HepG2 (cell line): ENCODE results near the gene GPATCH4. TPM values are rescaled to one million over a fixed set of nuclear protein-coding genes. Genes with fewer than 3 reads are reported as not detected.
"Not testable (repeated sequence)": the region's sequence is repeated elsewhere in the genome, so short reads cannot be mapped to it uniquely, and the experiment has no call there.

Source experiments
- ATAC-seq: fragments of 200-7000 bp; cut with Tn5 transposase; 3 replicates; pipeline ENCODE4 v1.9.1; 2020; ENCODE audit warnings: mild to moderate bottlenecking, moderate library complexity
- BruUV-seq: library from RNA; stranded (reverse); fragments of 400-500 nt; replicated peaks from 2 replicates; lab custom pipeline; 2021; lab: Mats Ljungman, UMichigan
- CTCF ChIA-PET: fragments of 300-600 bp; formaldehyde crosslinking; extraction: SDS; loops from one replicate; lab custom pipeline; 2021; ENCODE audit warnings: low total read pairs, inconsistent platforms, low intra/inter-chr PET ratio; lab: Yijun Ruan, JAX
- POLR2A ChIA-PET: fragments of 350-600 bp; sonication (Branson Sonifier 250); formaldehyde crosslinking; loops from one replicate; lab custom pipeline; 2020; ENCODE audit warnings: antibody characterized with exemption, inconsistent platforms; lab: Yijun Ruan, JAX
- DNase-seq: peaks from one replicate; pipeline ENCODE4 v3.0.0-alpha.2; 2015; ENCODE audit warnings: low spot score
- FAIRE-seq: peaks from 3 replicates; lab custom pipeline; 2011; peaks lifted over from hg19 to GRCh38; lab: Jason Lieb, UNC
- H2AFZ ChIP-seq: one replicate; pipeline ENCODE4 v1.6.1; 2011; ENCODE audit warnings: low read length, inconsistent platforms
- H3K27ac ChIP-seq: fragments of 300-600 bp; 3 replicates; pipeline ENCODE4 v1.8.0; 2011; ENCODE audit warnings: mixed run types, mild to moderate bottlenecking, mixed read lengths, low read length, inconsistent platforms; ENCODE audit not compliant: insufficient read depth; ENCODE audit errors: extremely low read length
- H3K27me3 ChIP-seq, 2 experiments: fragments of 200-600 bp in 1 of 2; 2 replicates in 1 of 2; 3 replicates in 1 of 2; pipeline versions ENCODE4 v1.6.0 to v1.8.0; 2011; ENCODE audit warnings: low read length in 2 of 2, mild to moderate bottlenecking in 2 of 2, moderate library complexity in 2 of 2, inconsistent platforms in 1 of 2; ENCODE audit not compliant: insufficient read depth in 2 of 2, control insufficient read depth in 1 of 2
- H3K36me3 ChIP-seq, 2 experiments: fragments of 200-600 bp in 1 of 2; replicated peaks in 1 of 2; 2 replicates in 1 of 2; 3 replicates in 1 of 2; pipeline versions ENCODE4 v1.5.1 to v1.8.0; 2011; ENCODE audit warnings: low read length in 2 of 2, inconsistent platforms in 1 of 2; ENCODE audit not compliant: insufficient read depth in 2 of 2, control insufficient read depth in 1 of 2
- H3K4me1 ChIP-seq: 2 replicates; pipeline ENCODE4 v1.5.1; 2012; ENCODE audit warnings: low read length, inconsistent platforms; ENCODE audit not compliant: insufficient read depth
- H3K4me2 ChIP-seq: 2 replicates; pipeline ENCODE4 v1.6.0; 2011; ENCODE audit warnings: low read depth, low read length, inconsistent platforms
- H3K4me3 ChIP-seq, 3 experiments: fragments of 200-600 bp in 1 of 3; sonication (generic), shearing (Covaris generic) in 1 of 3; replicated peaks in 1 of 3; 2 replicates each; pipeline ENCODE4 v1.5.1; 2011 to 2016; ENCODE audit warnings: low read length in 3 of 3, inconsistent platforms in 2 of 3, low read depth in 2 of 3, mild to moderate bottlenecking in 2 of 3, control low read depth in 1 of 3, mixed read lengths in 1 of 3; ENCODE audit not compliant: insufficient read depth in 1 of 3
- H3K79me2 ChIP-seq: one replicate; pipeline ENCODE4 v1.6.1; 2011; ENCODE audit warnings: low read length, inconsistent platforms; ENCODE audit not compliant: insufficient read depth
- H3K9ac ChIP-seq: 2 replicates; pipeline ENCODE4 v1.6.0; 2011; ENCODE audit warnings: mild to moderate bottlenecking, low read depth, low read length, inconsistent platforms; ENCODE audit not compliant: insufficient read depth
- H3K9me3 ChIP-seq: 2 replicates; pipeline ENCODE4 v1.5.1; 2012; ENCODE audit warnings: mild to moderate bottlenecking, low read length
- H4K20me1 ChIP-seq: 2 replicates; pipeline ENCODE4 v1.6.0; 2011; ENCODE audit warnings: inconsistent platforms, mild to moderate bottlenecking, low read length, moderate library complexity; ENCODE audit not compliant: insufficient read depth
- CAMTA2 ChIP-seq: sonication (generic); formaldehyde crosslinking; IDR thresholded peaks from 2 replicates; pipeline ENCODE4 v1.4.0; 2020; ENCODE audit warnings: mild to moderate bottlenecking, missing genetic modification reagents, borderline replicate concordance
- EHMT2 ChIP-seq: fragments of 200-600 bp; sonication (generic); IDR thresholded peaks from 2 replicates; pipeline ENCODE4 v1.7.0; 2017; ENCODE audit warnings: antibody characterized with exemption, low read depth, low read length, borderline replicate concordance
- HNRNPLL ChIP-seq: fragments of 200-400 bp; formaldehyde crosslinking; IDR thresholded peaks from 2 replicates; pipeline ENCODE4 v1.6.1; 2017; ENCODE audit warnings: mild to moderate bottlenecking, low read depth, low read length; ENCODE audit not compliant: poor library complexity, severe bottlenecking
- ZMYM4 ChIP-seq: sonication (generic); formaldehyde crosslinking; IDR thresholded peaks from 2 replicates; pipeline ENCODE4 v1.8.1; 2023; ENCODE audit warnings: mild to moderate bottlenecking, missing genetic modification reagents
- ZNF121 ChIP-seq: sonication (generic); formaldehyde crosslinking; IDR thresholded peaks from 2 replicates; pipeline ENCODE4 v1.5.0; 2020; ENCODE audit warnings: mild to moderate bottlenecking, missing genetic modification reagents
- WGBS: methylation state at CpG from one replicate; pipeline ENCODE4 v1.1.6; 2017; ENCODE audit warnings: low lambda C conversion rate; 5-methylcytosine and 5-hydroxymethylcytosine counted together
- in situ Hi-C: cut with HindIII; loops from 2 replicates; pipeline ENCODE4 v1.10.0; 2017; ENCODE audit warnings: low pct_unique_long_range_greater_than_20kb; ENCODE audit not compliant: extremely low pct_ligation_motif_present
- intact Hi-C: fragments of 100-400 bp; cut with micrococcal nuclease; formaldehyde crosslinking; loops from one replicate; pipeline ENCODE4 v1.10.0; 2022; ENCODE audit not compliant: unreplicated experiment
- polyA plus RNA-seq, 8 experiments: library from polyadenylated mRNA; depleted of rRNA in 3 of 8; stranded (reverse) in 7 of 8; unstranded in 1 of 8; fragments of >200 nt; fragmentation: Illumina TruSeq in 4 of 8; extraction: Trizol in 4 of 8; gene quantifications; 2 replicates each; pipeline versions ENCODE4 v1.2.1 to v1.2.3, GENCODE V29; 2011 to 2016; ENCODE audit warnings: low read depth in 4 of 8, missing spikeins in 1 of 8, mixed read lengths in 1 of 8; ENCODE audit not compliant: insufficient read depth in 1 of 8
- total RNA-seq, 5 experiments: library from RNA; depleted of rRNA; stranded (reverse); fragments of >200 nt; fragmentation: Illumina TruSeq; extraction: Trizol; gene quantifications; 2 replicates each; pipeline ENCODE4 v1.2.3, GENCODE V29; 2016; ENCODE audit warnings: low read depth in 1 of 5
- TF ChIP-seq, protein P1 (sequence below): sonication (generic); formaldehyde crosslinking; IDR thresholded peaks from 2 replicates; pipeline ENCODE4 v1.8.1; 2023; ENCODE audit warnings: mild to moderate bottlenecking, missing genetic modification reagents, borderline replicate concordance

Gene GPATCH4
- total and polyA plus RNA-seq, 2 of the 13 experiments (the other 11 are each of a cell fraction or from before 2014, with no cell fraction given), result 19.2 to 37.9 TPM

DNA sequence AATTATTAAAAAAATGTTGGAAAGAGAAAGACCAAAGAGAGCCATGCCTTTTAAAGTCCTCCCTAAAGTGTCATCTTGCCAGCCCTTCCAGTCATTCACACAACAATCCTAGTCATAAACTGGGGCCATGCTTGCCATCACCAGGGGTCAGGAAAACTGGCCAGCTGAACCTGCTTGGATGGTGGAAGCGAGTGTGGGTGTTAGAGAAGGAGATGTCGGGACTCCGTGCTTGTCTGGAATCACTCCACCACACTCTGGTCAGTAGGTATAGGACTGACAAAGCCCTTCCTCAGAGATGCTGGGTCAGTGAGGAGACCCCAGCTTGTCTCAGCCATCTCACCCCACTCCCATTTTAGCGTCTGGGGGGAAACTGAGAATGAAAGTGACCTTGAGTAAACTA is 14.7 kb upstream of the GPATCH4 start:
- DNase-seq, result no peak
- Histone ChIP-seq H3K27me3 (peaks cover 3 to 19% of the 10 kb centered on the region in 2 experiments; a peak in 4 of 5 replicates), H3K27ac (no peak overlapping the region), H3K4me2 (peak overlapping the region; percentile 64), H3K4me1 (peaks cover 39% of the 10 kb centered on the region), H3K4me3 (peak overlapping the region in 1 of 3 experiments; percentile 18; a peak in 1 of 6 replicates), H3K9ac (no peak overlapping the region), H3K79me2 (no peaks in the 10 kb centered on the region), H4K20me1 (no peaks in the 10 kb centered on the region), H3K36me3 (no peaks in the 10 kb centered on the region), H2AFZ (no peak overlapping the region), H3K9me3 (no peaks in the 10 kb centered on the region)
- WGBS, result 17% methylated on average over 4 of the region's 4 CpGs
- BruUV-seq, result no TSS peak
- TF ChIP-seq ZNF121 (peak; percentile 53), ZMYM4 (CRISPR knock-in tag) (no peak)
- peak; percentile 46 for ATAC-seq
- in situ Hi-C loops, result no loop called here
- ChIA-PET CTCF (interaction anchor here (1.2 kb wide), 1 partner anchor 12 kb away, joined by 3 read pairs; no protein-coding TSS in a partner anchor), POLR2A (no interaction called here)
- no peak for FAIRE-seq
- intact Hi-C loops, result no loop called here

- 26% methylated on average over 3 of the region's 3 CpGs for WGBS
- H3K27me3 ChIP-seq, result peaks cover 2 to 4% of the 10 kb centered on the region in 2 experiments; a peak in 2 of 5 replicates
- in situ Hi-C loops, result no loop called here
- H3K4me3 ChIP-seq, result no peak overlapping the region
- intact Hi-C loops, result no loop called here
- no peaks in the 10 kb centered on the region for H4K20me1 ChIP-seq
- no peak for TF ChIP-seq CAMTA2 (CRISPR knock-in tag)
- TF ChIP-seq EHMT2, result no peak
- TF ChIP-seq, protein P1, sequence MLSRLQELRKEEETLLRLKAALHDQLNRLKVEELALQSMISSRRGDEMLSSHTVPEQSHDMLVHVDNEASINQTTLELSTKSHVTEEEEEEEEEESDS (CRISPR knock-in tag), result no peak
- TF ChIP-seq HNRNPLL, result no peak
- TF ChIP-seq, all 625 proteins: peak for 0
- H3K9ac ChIP-seq, result no peak overlapping the region
- no peak overlapping the region for H2AFZ ChIP-seq
- DNase-seq (no peak), ATAC-seq (no peak), FAIRE-seq (no peak)
- CTCF ChIA-PET, result no interaction called here
- H3K4me1 ChIP-seq, result peaks cover 49% of the 10 kb centered on the region
- no peak overlapping the region for H3K27ac ChIP-seq
- POLR2A ChIA-PET, result interaction anchor here (1.5 kb wide), 1 partner anchor 21 kb away, joined by 3 read pairs; no protein-coding TSS in a partner anchor
- no peak overlapping the region for H3K4me2 ChIP-seq
- no peaks in the 10 kb centered on the region for H3K9me3 ChIP-seq
- H3K36me3 ChIP-seq, result no peaks in the 10 kb centered on the region
- no TSS peak for BruUV-seq
- no peaks in the 10 kb centered on the region for H3K79me2 ChIP-seq
Measured at GRCh38 chr1:156612666-156613065, 11.4 kb upstream of the GPATCH4 start.

GRCh38 chr1:156610072-156610471 is 8.8 kb upstream of the GPATCH4 start:
- intact Hi-C loops, in situ Hi-C loops, H3K27me3 ChIP-seq, H3K4me3 ChIP-seq, H2AFZ ChIP-seq, H3K79me2 ChIP-seq, BruUV-seq, DNase-seq, H3K9me3 ChIP-seq, H3K27ac ChIP-seq, H4K20me1 ChIP-seq, H3K36me3 ChIP-seq, POLR2A ChIA-PET, H3K9ac ChIP-seq, H3K4me2 ChIP-seq, ATAC-seq, FAIRE-seq: not testable (repeated sequence)
- H3K4me1 ChIP-seq, result peaks cover 27% of the 10 kb centered on the region
- WGBS, result 43% methylated on average over 9 of the region's 9 CpGs
- CTCF ChIA-PET, result interaction anchor here (3.5 kb wide), 1 partner anchor 26 kb away, joined by 86 read pairs; no protein-coding TSS in a partner anchor
